GM21367 (cell line): Measurements from ENCODE around the gene WDR88.
"Not testable (repeated sequence)": the region's sequence is repeated elsewhere in the genome, so short reads cannot be mapped to it uniquely, and the experiment has no call there.

ENCODE experiments used
- ATAC-seq: cut with Tn5 transposase; IDR thresholded peaks from one replicate; pipeline ENCODE4 v1.9.1; 2021; ENCODE audit not compliant: unreplicated experiment

Gene WDR88

DNA sequence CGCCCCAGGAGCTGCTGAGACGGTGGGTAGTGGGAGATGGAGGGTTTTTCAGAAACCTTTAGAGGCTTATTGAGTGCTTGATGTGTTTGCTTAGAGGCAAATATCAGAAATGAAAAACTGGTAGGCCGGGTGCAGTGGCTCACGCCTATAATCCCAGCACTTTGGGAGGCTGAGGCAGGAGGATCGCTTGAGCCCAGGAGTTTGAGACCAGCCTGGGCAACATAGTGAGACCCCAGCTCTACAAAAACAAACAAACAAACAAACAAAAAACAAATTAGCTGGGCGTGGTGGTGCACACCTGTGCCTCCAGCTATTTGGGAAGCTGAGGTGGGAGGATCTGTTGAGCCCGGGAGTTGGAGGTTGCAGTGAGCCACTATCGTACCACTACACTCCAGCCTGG, 5.2 kb upstream of the WDR88 start:
- ATAC-seq, result not testable (repeated sequence)

DNA sequence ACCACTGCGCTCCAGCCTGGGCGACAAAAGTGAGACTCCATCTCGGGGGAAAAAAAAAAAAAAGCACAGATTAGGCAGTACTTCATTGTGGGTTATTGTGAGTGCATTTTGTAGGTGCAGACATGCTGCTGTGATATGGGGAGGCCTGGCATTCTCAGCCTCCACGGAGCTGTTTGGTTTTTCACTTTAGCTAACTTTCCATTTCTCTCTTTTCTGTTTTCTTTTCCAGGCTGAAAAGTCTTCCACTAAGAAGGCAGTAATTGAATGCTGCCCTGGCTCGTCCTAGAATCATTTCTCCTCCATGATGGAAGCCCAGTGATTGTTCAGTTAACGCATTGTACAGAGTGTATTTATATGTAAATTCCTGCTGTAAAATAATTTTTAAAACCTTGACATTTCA, 2.0 kb upstream of the WDR88 start:
- ATAC-seq, result no peak

GRCh38 chr19:33130433-33130832, 1.5 kb upstream of the WDR88 start:
- ATAC-seq, result no peak

GRCh38 chr19:33132425-33132824, 511 bp downstream of the WDR88 start:
- no peak for ATAC-seq

DNA sequence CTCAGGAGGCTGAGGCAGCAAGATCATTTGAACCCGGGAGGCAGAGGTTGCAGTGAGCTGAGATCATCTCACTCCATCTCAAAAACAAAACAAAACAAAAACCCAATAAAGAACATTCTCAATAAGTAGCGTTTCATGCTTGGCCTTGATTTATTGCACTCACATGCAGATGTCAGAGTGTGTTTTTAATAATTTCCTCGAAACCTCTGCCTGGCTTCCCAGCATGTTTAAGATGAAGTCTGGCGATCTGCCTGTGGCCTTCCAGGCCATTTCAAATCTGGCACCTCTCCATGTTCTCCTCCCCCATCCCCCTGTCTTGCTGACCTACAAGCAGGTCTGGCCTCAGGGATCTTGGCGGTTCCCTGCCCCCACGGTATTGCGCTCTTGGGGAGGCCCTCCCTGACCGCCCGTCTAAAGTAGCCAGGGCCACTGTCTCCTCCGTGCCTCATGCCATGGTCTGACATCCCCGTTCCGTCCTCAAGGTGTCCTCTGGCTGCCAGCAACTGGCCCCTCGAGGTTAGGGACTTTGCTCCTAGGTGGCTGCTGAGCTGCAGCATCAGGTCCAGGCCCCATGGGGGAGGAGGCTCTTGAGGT, 1.6 kb downstream of the WDR88 start:
- ATAC-seq, result no peak

- no peak for ATAC-seq
Observed at GRCh38 chr19:33134571-33135041, 2.7 kb downstream of the WDR88 start.

DNA sequence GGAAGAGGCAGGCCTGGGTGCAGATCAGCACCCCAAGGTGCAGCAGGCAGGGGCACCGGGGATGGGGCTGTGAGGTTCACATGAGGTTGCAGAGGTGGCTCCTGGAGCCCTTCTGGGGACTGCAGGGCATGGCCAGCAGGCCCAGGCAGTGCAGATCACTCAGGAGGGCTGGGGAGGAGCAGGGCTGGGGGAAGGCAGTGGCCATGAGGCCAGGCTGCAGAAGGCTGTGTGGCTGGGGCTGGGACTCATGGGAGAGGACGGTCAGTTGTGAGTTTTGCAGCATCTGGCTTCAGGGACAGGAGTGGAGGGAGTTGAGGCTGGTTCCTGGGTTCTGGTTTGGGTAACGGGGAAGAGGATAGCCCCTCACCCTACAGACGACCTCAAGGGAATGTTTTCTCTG, 7.3 kb downstream of the WDR88 start:
- ATAC-seq, result no peak

GRCh38 chr19:33143897-33144405, 12.0 kb downstream of the WDR88 start:
- ATAC-seq, result peak; percentile 55

DNA sequence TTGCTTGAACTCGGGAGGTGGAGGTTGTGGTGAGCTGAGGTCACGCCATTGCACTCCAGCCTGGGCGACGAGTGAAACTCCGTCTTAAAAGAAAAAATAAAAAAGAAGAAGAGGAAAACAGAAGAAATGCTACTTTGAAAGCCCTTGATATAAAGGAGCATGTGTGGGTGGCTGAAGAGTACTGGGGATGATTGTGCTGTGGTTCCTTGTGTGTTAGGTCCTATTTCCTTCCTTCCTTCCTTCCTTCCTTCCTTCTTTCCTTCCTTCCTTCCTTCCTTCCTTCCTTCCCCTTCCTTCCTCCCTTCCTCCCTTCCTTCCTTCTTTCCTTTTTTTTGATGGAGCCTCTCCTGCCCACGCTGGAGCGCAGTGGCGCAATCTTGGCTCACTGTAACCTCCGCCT, 14.3 kb downstream of the WDR88 start:
- no peak for ATAC-seq

GRCh38 chr19:33147538-33147937, 15.6 kb downstream of the WDR88 start:
- no peak for ATAC-seq

DNA sequence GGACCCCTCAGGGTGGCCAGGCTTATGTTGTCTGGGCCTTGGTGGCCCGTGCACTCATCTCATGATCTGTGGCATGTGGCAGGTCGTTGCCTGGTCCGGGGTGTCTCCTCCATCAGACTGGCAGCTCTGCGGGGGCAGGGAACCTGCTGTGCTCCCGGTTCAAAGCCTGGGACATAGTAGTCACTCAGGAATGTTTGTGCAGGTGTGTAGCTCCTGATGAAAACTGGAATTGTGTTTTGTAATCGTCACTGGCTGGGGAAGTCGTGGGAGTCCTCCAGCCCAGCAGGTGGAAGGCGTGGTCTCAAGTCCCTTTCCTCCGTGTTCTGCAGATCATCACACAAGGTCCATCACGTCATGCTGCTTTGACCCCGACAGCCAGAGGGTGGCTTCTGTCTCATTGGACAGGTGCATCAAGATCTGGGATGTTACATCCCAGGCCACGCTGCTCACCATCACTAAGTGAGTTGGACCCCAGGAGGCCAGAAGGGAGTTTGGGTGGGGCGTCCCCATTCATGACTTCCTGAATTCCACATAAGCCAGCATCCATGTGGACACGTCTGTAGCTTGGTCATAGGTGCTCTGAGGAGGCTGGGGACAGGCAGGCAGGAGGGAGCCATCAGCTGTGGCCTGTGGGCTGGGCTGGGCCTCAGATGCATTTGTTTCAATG, 19.1 kb downstream of the WDR88 start:
- no peak for ATAC-seq

GRCh38 chr19:33152176-33152575, 20.3 kb downstream of the WDR88 start:
- ATAC-seq, result no peak

GRCh38 chr19:33152625-33153024, 20.7 kb downstream of the WDR88 start:
- ATAC-seq, result not testable (repeated sequence)

- ATAC-seq, result not testable (repeated sequence)
Observed at GRCh38 chr19:33154313-33154712, 22.4 kb downstream of the WDR88 start.

DNA sequence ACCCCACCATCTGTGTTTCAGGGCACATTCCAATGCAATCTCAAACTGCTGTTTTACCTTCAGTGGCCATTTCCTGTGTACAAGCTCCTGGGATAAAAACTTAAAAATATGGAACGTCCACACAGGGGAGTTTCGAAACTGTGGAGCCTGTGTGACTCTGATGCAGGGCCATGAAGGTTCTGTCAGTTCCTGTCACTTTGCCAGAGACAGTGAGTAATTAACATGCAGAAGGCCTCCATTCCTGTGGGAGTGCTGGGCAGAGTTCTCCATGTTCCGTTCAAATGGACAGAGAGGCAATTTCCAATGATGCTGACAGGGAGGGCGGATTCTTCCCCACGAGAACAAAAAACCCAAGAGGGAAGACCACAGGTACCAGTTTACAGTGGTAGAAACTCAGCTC, 24.4 kb downstream of the WDR88 start:
- no peak for ATAC-seq

GRCh38 chr19:33157906-33158305, 26.0 kb downstream of the WDR88 start:
- ATAC-seq, result no peak

DNA sequence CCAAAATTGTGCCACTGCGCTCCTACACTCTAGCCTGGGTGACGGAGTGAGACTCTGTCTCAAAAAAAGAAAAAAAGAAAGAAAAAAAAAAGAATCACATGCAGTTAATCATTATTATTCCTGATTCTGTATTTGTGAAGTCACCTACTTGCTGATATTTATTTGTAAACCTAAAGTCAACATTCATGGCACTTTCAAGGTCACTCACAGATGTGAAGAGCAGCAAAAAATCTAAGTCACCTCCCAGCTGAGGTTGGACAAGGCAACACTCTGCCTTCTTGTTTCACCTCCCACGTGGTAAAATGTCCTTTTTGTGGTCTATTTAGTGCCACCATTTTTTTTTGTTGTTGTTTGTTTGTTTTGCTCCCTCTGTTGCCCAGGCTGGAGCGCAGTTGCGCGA, 26.5 kb downstream of the WDR88 start:
- no peak for ATAC-seq

DNA sequence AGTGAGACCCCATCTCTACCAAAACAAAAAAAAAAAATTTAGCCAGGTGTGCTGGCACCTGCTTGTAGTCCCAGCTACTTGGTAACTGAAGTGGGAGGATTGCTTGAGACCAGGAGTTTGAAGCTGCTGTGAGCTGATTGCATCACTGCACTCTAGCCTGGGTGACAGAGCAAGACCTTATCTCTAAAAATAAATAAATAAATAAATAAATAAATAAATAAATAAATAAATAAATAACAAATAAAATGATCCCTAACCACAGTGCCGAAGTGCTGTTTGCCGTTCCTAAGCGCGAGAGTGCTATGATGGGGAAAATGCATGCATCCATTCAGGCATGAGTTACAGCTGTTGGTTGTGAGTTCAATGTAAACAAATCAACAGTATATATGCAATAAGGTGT, 27.2 kb downstream of the WDR88 start:
- ATAC-seq, result no peak

GRCh38 chr19:33159893-33160292, 28.0 kb downstream of the WDR88 start:
- ATAC-seq, result no peak

- ATAC-seq, result no peak
Observed at GRCh38 chr19:33161201-33161600, 29.3 kb downstream of the WDR88 start.

DNA sequence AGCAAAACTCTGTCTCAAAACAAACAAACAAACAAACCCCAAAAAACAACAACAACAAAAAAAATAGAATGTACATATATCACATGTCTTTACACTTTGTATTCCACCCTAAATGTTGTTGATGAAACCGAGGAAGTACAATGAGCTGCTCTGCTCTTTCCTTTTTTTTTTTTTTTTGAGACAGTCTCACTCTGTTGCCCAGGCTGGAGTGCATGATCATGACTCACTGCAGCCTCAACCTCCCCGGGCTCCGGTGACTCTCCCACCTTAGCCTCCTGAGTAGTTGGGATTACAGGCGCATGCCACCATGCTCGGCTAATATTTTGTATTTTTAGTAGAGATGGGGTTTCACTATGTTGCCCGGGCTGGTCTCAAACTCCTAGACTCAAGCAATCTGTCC, 31.6 kb downstream of the WDR88 start:
- no peak for ATAC-seq

DNA sequence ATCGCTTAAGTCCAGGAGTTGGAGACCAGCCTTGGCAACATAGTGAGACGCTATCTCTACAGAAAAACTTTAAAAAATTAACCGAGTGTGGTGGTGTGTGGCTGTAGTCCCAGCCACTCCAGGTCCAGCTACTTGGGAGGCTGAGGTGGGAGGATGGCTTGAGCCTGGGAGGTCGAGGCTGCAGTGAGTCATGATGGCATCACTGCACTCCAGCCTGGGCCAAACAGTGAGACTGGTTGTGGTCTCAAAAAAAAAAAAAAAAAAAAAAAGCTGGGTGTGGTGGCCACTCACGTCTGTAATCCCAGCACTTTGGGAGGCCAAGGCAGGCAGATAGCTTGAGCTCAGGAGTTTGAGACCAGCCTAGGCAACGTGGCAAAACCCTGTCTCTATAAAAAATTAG, 34.1 kb downstream of the WDR88 start:
- ATAC-seq, result not testable (repeated sequence)

GRCh38 chr19:33167438-33167837, 35.5 kb downstream of the WDR88 start:
- ATAC-seq, result no peak
